NCI-H226 (cell line): ENCODE measurements around the gene LGR5.

Experiments
- DNase-seq: peaks from one replicate; pipeline ENCODE4 v3.0.0-alpha.2; 2015

Gene LGR5, protein sequence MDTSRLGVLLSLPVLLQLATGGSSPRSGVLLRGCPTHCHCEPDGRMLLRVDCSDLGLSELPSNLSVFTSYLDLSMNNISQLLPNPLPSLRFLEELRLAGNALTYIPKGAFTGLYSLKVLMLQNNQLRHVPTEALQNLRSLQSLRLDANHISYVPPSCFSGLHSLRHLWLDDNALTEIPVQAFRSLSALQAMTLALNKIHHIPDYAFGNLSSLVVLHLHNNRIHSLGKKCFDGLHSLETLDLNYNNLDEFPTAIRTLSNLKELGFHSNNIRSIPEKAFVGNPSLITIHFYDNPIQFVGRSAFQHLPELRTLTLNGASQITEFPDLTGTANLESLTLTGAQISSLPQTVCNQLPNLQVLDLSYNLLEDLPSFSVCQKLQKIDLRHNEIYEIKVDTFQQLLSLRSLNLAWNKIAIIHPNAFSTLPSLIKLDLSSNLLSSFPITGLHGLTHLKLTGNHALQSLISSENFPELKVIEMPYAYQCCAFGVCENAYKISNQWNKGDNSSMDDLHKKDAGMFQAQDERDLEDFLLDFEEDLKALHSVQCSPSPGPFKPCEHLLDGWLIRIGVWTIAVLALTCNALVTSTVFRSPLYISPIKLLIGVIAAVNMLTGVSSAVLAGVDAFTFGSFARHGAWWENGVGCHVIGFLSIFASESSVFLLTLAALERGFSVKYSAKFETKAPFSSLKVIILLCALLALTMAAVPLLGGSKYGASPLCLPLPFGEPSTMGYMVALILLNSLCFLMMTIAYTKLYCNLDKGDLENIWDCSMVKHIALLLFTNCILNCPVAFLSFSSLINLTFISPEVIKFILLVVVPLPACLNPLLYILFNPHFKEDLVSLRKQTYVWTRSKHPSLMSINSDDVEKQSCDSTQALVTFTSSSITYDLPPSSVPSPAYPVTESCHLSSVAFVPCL

GRCh38 chr12:71439613-71440344, at the start of gene LGR5:
LGR5 (plus strand) TSS chr12:71439798; CDS start chr12:71440081, 283 bp downstream.
- DNase-seq = no peak

DNA sequence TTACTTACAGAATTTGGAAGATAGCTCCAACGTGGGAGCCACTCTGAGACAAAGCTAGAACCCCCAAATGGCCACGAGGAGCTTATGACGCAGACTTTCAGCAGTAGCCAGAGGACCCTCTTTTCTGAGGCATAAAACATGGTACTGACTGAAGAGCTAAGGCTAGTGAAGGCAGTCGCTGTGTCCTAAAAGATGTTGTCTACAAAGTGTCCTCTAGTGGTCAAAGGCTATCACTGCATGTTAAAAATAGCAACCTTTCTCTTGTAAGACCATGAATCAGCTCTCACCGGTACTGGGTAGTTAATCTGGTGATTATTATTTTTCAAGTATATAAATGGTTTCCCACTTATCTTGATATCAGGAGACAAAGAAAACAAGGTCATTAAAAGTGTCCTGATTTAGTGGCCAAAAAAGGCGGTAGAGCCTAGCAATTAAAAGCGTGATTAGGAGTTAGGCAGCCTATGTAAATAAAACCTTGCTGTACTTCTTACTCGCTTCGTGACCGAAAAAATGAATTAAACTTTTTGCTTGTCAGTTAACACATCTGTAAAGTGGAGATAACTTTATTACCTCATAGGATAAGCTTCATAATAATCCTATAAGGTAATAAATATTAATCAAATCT, 47.0 kb upstream of the LGR5 start:
- peak; percentile 67 for DNase-seq

- no peak for DNase-seq
Observed at GRCh38 chr12:71393625-71394024, 46.0 kb upstream of the LGR5 start.

DNA sequence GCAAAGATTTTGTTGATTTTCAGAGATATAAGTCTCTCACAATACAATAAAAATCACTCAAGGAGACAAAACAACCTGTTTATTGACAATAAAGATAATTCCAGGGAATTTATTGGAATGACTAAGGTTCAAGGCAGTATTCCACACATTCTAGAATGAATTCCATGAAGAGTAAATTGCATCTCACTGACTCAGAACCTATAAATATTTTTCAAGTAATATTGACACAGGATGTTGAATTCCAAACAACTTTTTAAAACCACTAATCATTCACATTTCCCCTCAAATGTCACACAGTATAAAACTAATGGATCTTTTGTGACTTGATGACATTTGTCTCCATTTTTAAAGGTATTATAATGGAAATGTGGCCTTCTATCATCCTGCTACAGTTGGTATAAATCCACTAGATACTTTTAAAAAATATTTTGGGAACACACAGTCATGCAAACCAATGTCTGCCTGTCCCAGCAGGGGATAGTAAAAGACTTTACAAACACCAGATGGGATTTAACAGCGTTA, 42.1 kb upstream of the LGR5 start:
- DNase-seq = peak; percentile 44

DNA sequence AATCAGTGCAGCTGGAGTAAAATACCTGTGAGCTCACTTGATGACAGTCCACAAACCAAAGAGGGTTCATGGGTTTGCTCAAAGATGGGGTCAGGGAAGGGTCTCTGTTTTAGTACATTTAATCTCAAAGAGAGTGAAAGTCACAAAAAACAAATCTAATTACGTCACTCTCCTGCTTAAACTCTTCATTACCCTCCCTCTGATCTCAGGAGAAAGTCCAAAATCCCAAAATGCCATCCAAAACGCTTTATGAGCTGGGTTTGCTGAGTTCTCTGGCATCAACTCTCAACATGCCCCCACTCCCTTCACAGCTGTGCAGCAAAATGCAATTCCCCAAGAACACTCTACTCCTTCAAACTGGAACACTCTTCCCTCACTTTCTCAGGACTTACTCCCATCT, 40.4 kb upstream of the LGR5 start:
- DNase-seq = no peak

GRCh38 chr12:71400481-71400880, 39.1 kb upstream of the LGR5 start:
- DNase-seq = no peak

GRCh38 chr12:71405884-71406283, 33.7 kb upstream of the LGR5 start:
- DNase-seq = no peak

- no peak for DNase-seq
Observed at GRCh38 chr12:71407732-71408131, 31.9 kb upstream of the LGR5 start.

- no peak for DNase-seq
Observed at GRCh38 chr12:71410844-71411243, 28.8 kb upstream of the LGR5 start.

DNA sequence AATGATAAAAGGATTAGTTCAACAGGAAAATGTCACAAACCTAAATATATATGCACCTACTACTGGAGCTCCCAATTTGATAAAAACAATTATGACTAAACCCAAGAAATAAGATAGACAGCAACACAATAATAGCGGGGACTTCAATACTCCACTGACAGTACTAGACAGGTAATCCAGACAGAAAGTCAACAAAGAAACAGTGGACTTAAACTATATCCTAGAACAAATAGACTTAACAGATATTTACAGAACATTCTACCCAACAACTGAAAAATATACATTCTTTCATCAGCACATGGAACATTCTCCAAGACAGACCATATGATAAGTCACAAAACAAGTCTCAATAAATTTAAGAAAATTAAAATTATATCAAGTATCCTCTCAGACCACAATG, 28.0 kb upstream of the LGR5 start:
- no peak for DNase-seq

DNA sequence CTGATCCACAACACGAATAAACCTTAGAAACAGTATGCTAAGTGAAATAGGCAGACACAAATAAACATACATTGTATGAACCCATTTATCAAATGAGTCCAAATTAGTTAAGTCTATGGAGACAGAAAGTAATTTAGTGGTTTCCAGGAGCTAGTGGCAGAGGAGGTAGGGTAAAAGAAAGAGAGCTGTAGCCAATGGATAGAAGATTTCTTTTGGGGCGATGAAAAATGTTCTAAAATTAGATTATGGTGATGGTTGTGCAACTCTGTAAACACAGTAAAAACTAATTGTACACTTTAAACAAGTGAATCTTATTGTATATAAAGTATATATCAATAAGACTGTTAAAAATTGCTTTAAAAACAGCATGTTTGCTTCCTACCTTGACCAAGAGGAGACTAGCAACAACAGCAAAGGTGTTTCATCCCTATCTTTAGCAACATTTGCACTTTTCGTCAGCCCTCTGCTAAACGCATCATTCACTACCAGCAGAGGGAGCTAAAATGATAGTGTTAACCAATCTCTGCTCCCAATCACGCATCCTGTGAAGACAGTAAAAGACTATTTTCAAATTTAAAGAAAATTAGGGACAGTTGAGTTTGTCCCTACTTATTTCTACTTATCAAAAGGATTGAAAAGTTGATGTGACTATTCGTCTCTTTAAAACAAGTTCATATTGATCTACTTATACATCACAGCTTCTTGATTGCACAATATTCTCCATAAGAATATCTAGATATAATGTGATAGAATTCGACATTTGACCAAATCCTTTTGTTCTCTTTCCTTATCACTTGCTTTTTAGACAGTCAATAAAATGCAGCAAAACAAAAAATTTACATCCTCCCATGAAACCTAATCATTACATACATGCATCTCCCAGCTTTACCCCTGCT, 24.0 kb upstream of the LGR5 start:
- DNase-seq = peak; percentile 56

GRCh38 chr12:71417181-71417580, 22.4 kb upstream of the LGR5 start:
- no peak for DNase-seq

GRCh38 chr12:71420775-71421406, 18.7 kb upstream of the LGR5 start:
- DNase-seq = no peak

DNA sequence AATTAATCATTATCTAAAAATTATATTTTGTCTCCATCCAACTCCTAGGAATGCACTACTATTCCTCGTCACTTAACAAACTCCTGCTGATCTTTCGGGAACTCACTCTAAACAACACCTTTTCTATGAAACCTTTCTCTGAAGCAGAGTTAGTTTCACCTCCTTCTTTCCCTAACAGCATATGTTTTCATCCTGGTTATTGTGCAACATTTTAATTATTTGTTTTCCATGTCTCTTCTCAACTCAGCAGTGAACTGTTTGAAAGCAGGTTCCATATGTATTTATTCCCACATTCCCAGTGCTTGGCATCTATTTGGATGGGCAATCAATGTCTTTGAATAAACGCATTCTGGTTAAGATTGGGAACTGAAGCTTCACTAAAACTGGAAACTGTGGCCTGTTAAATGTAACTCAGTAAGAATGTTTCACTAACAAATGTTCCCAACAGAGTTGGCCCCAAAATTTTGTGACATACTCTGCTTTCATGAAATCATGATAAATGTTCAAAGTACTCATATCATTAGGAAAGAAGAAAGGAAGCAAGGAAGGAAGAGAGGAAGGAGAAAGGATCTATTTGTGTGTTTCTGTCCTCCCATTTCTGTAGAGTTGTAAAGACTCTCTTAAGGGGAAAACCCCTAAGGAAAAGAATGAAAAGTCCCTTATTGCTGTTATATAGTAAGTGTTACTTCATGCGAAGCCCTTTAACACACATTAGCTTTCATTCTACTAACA, 13.9 kb upstream of the LGR5 start:
- DNase-seq = no peak

DNA sequence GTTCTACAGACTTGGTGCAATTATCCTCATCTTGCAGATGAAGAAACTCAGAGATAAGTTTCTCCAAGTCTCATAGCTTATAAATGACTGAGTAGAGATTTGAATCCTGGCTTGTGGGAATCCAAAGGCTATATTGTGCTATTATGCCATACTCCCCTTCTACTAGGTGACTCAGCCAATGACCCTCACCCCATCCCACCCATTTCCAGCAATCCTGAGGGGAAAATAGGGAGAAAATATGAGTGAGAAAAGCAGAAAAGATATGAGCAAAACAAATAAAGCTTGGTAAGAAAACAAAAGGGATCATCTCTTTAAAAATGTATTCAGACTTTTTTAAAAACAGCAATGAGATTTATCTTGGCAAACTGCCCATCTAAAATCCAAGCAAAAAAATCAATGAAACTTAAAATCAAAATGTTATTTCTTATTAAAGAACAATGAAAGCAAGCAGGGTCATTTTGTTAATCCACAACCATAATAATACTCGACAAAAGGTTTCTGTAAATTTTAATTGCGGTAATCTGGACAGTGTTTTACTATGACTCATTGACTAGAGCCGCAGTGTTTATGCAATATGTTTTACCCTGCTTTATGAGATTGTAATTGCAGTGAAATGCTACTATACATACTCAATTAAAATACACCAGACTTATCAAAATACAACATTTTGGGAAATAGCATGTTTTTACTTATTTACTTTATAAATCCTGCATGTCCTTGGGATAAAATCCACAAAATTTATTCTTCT, 13.1 kb upstream of the LGR5 start:
- DNase-seq = no peak

- DNase-seq = no peak
Observed at GRCh38 chr12:71430756-71431155, 8.8 kb upstream of the LGR5 start.

- DNase-seq = no peak
Observed at GRCh38 chr12:71431991-71432390, 7.6 kb upstream of the LGR5 start.

- DNase-seq = no peak
Observed at GRCh38 chr12:71432936-71433335, 6.7 kb upstream of the LGR5 start.

DNA sequence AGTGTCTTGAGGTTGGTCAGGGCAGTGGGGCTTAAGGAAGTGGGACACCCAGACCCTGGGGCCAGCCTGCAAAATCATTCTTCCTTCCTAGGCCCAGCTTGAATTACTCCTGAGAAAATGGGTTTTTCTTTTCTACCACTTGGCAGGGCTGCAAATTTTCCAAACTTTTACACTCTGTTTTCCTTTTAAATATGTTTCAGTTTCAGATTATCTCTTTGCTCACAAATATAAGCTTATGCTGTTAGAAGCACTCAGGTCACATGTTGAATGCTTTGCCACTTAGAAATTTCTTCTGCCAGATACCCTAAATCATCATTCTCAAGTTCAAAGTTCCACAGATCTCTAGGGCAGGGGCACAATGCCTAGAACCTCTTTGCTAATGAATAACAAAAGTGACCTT, 2.9 kb upstream of the LGR5 start:
- no peak for DNase-seq
